Uterus (tissue), 2 donors: ENCODE data around the gene ITGB3BP.

ENCODE experiments used
- POLR2A ChIP-seq, 2 donors: fragments of 450-650 bp; IDR thresholded peaks; one replicate each; pipeline ENCODE4 v1.6.1; 2016; ENCODE audit warnings: antibody characterized with exemption in 2 of 2, mild to moderate bottlenecking in 1 of 2, moderate library complexity in 1 of 2
- TF ChIP-seq, protein P1 (sequence below), 4 experiments: fragments of 200-600 bp in 2 of 4; fragments of 450-650 bp in 2 of 4; sonication (generic) in 2 of 4; IDR thresholded peaks; one replicate each; pipeline ENCODE4 v1.5.1; 2016 to 2019; ENCODE audit warnings: antibody characterized with exemption in 4 of 4, mild to moderate bottlenecking in 2 of 4, moderate library complexity in 1 of 4

DNA sequence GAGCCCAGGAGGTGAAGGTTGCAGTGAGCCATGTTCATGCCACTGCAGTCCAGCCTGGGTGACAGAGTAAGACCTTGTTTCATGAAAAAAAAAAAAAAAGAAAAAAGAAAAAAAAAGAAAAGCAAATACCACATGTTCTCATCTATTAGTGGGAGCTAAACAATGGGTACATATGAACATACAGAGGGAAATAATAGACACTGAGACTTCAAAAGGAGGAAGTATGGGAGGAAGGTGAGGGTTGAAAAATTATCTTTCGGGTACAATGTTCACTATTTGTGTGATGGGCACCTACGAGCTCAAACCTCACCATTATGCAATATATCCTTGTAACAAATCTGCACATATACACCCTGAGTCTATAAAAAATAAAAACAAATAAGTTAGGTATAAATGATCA, 6.4 kb downstream of the ITGB3BP start:
- TF ChIP-seq, protein P1, sequence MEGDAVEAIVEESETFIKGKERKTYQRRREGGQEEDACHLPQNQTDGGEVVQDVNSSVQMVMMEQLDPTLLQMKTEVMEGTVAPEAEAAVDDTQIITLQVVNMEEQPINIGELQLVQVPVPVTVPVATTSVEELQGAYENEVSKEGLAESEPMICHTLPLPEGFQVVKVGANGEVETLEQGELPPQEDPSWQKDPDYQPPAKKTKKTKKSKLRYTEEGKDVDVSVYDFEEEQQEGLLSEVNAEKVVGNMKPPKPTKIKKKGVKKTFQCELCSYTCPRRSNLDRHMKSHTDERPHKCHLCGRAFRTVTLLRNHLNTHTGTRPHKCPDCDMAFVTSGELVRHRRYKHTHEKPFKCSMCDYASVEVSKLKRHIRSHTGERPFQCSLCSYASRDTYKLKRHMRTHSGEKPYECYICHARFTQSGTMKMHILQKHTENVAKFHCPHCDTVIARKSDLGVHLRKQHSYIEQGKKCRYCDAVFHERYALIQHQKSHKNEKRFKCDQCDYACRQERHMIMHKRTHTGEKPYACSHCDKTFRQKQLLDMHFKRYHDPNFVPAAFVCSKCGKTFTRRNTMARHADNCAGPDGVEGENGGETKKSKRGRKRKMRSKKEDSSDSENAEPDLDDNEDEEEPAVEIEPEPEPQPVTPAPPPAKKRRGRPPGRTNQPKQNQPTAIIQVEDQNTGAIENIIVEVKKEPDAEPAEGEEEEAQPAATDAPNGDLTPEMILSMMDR (IDR thresholded peaks at IDR 0.05), result no peak
- TF ChIP-seq POLR2A (IDR thresholded peaks at IDR 0.05), result no peak
